22Rv1 (cell line): ENCODE data around the gene UBE2Q1.

Source experiments
- CTCF ChIP-seq: fragments of 450-650 bp; IDR thresholded peaks from 2 replicates; pipeline ENCODE4 v1.5.1; 2017; ENCODE audit warnings: mild to moderate bottlenecking
- ZFX ChIP-seq: fragments of 450-650 bp; IDR thresholded peaks from 2 replicates; pipeline ENCODE4 v1.6.1; 2017; ENCODE audit warnings: antibody characterized with exemption, borderline replicate concordance

GRCh38 chr1:154559466-154560044, 1.1 kb upstream of the UBE2Q1 start:
- peak; percentile 96 for TF ChIP-seq CTCF
- TF ChIP-seq ZFX: no peak
